Mesendoderm (in vitro differentiated cells): ENCODE results near the gene TECPR2.

Source experiments
- DNase-seq: peaks from one replicate; pipeline ENCODE4 v3.0.0; 2013
- H2AK5ac ChIP-seq: 2 replicates; pipeline ENCODE4 v1.6.1; 2013; ENCODE audit warnings: low read length, inconsistent platforms
- H2BK120ac ChIP-seq: 2 replicates; pipeline ENCODE4 v1.6.1; 2013; ENCODE audit warnings: low read depth, mild to moderate bottlenecking, low read length, moderate library complexity, mixed read lengths
- H2BK15ac ChIP-seq: replicated peaks from 2 replicates; pipeline ENCODE4 v1.6.1; 2013; ENCODE audit warnings: low read depth, mild to moderate bottlenecking, moderate library complexity
- H2BK5ac ChIP-seq: 2 replicates; pipeline ENCODE4 v1.6.1; 2013; ENCODE audit warnings: low read length, inconsistent platforms
- H3K18ac ChIP-seq: 2 replicates; pipeline ENCODE4 v1.6.1; 2013; ENCODE audit warnings: mild to moderate bottlenecking, low read length, mixed read lengths
- H3K23ac ChIP-seq: one replicate; pipeline ENCODE4 v1.6.1; 2013; ENCODE audit warnings: low read length
- H3K27ac ChIP-seq: 2 replicates; pipeline ENCODE4 v1.5.1; 2013; ENCODE audit warnings: low read depth, mild to moderate bottlenecking, inconsistent platforms, low read length, moderate library complexity
- H3K27me3 ChIP-seq: 2 replicates; pipeline ENCODE4 v1.6.1; 2013; ENCODE audit warnings: low read length, control low read depth, mild to moderate bottlenecking, inconsistent platforms; ENCODE audit not compliant: insufficient read depth, poor library complexity
- H3K36me3 ChIP-seq: 2 replicates; pipeline ENCODE4 v1.6.1; 2013; ENCODE audit warnings: low read length, inconsistent platforms; ENCODE audit not compliant: control insufficient read depth, insufficient read depth
- H3K4ac ChIP-seq: one replicate; pipeline ENCODE4 v1.6.1; 2013; ENCODE audit warnings: low read depth, mild to moderate bottlenecking, low read length, moderate library complexity
- H3K4me1 ChIP-seq: 2 replicates; pipeline ENCODE4 v1.6.1; 2013; ENCODE audit warnings: low read depth, low read length, inconsistent platforms; ENCODE audit not compliant: control insufficient read depth
- H3K4me2 ChIP-seq: 2 replicates; pipeline ENCODE4 v1.6.1; 2013; ENCODE audit warnings: low read length
- H3K4me3 ChIP-seq: 2 replicates; pipeline ENCODE4 v1.5.1; 2013; ENCODE audit warnings: mild to moderate bottlenecking, low read length
- H3K56ac ChIP-seq: one replicate; pipeline ENCODE4 v1.6.1; 2013; ENCODE audit warnings: low read length
- H3K79me1 ChIP-seq: 2 replicates; pipeline ENCODE4 v1.6.1; 2013; ENCODE audit warnings: low read length, inconsistent platforms
- H3K79me2 ChIP-seq: 2 replicates; pipeline ENCODE4 v1.6.1; 2013; ENCODE audit warnings: mild to moderate bottlenecking, low read length; ENCODE audit not compliant: control insufficient read depth, insufficient read depth
- H3K9ac ChIP-seq: 2 replicates; pipeline ENCODE4 v1.6.1; 2013; ENCODE audit warnings: low read length, inconsistent platforms
- H4K5ac ChIP-seq: one replicate; pipeline ENCODE4 v1.6.1; 2013; ENCODE audit warnings: low read length
- H4K8ac ChIP-seq: one replicate; pipeline ENCODE4 v1.6.1; 2013; ENCODE audit warnings: low read depth, mild to moderate bottlenecking, control low read depth, low read length, moderate library complexity
- WGBS: extraction: QIAGEN DNeasy Blood & Tissue Kit; methylation state at CpG from one replicate; pipeline ENCODE4 v1.1.7; 2013; ENCODE audit warnings: low lambda C conversion rate, missing lambda C conversion rate; ENCODE audit not compliant: insufficient coverage; ENCODE audit errors: extremely low coverage; 5-methylcytosine and 5-hydroxymethylcytosine counted together

TECPR2 gene

DNA sequence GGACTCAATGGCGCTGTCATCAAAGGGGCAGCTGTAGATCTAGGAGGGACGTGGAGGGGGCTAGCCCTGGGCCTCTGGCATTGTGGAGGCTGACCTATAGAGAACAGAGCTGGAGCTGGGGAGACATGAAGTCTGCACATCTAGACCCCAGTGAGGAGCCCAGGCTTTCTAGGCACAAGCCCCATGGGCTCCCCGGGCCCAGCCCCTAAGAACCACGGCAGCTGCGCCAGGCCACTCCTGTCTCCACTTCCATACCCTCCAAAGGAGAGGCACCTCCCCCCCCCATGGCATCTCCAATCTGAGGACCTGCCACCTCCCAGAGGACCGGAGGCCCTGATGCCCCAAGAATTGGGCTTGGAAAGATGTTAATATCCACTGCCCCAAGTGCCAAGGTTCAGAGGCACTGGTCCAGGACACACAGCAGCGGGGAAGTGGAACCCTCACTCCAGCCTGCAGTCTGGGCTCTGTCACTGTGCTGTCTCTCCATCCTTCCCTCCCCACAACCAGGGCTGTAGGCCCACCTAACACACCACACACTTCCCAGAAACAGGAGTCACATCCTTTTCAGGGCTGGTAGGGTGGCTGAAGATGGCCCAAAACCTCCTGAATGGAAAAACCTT lies 142.4 kb downstream of the TECPR2 start:
- no peak overlapping the region for H3K4me3 ChIP-seq
- no peaks in the 10 kb centered on the region for H3K27me3 ChIP-seq
- no peak overlapping the region for H2BK120ac ChIP-seq
- no CpG with 5 or more reads among the region's 7 CpGs for WGBS
- no peak overlapping the region for H3K4ac ChIP-seq
- no peak for DNase-seq
- peaks cover 2% of the 10 kb centered on the region for H3K79me1 ChIP-seq
- H4K8ac ChIP-seq, result no peak overlapping the region
- no peak overlapping the region for H3K23ac ChIP-seq
- no peaks in the 10 kb centered on the region for H3K79me2 ChIP-seq
- no peak overlapping the region for H2AK5ac ChIP-seq
- H2BK5ac ChIP-seq, result no peak overlapping the region
- no peak overlapping the region for H3K4me2 ChIP-seq
- no peak overlapping the region for H3K56ac ChIP-seq
- no peak overlapping the region for H4K5ac ChIP-seq
- H3K27ac ChIP-seq, result no peak overlapping the region
- no peaks in the 10 kb centered on the region for H3K36me3 ChIP-seq
- H3K4me1 ChIP-seq, result no peaks in the 10 kb centered on the region
- no peak overlapping the region for H3K18ac ChIP-seq
- no peak overlapping the region for H3K9ac ChIP-seq
- H2BK15ac ChIP-seq, result no peak overlapping the region

DNA sequence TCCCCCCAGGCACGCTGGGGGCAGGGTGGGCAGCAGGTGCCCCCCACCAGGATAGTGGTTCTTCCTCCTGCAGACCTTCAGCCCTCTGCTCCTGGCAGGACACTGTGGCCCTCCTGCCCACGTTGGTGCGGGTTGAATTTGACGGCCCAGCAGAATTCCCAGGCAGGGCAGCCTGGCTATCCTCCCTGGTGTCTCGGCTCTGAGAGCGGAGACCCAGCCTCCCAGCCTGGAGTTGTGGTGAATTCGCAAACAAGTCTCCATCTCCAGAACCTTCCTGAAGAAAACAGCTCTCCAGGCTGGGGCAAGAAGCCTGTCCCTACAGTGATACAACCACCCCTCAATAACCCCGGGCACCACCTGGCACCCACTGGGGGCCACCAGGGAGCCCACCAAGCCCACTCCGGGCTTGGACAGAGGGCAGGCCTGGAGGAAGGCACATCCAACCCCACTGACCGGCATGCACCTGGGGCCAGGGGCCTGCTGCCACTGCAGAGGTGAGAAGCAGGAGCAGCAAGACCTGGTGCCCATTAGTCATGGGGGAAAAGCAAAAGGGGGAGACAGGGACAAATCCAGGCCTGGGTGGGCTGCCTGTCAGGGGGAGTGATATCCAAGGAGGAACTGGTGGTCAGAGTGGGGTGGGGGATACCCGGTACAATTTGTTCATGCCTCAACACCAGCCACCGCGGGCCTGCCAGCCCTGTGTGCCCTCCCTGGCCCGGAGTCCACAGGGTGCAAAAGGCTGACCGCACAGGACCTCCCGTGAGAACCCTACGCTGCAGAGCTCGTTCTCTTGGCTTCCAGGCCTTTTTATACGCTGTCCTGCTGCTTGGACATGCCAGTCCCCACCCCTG lies 143.3 kb downstream of the TECPR2 start:
- DNase-seq, result no peak
- Histone ChIP-seq H3K9ac (no peak overlapping the region), H3K23ac (no peak overlapping the region)

DNA sequence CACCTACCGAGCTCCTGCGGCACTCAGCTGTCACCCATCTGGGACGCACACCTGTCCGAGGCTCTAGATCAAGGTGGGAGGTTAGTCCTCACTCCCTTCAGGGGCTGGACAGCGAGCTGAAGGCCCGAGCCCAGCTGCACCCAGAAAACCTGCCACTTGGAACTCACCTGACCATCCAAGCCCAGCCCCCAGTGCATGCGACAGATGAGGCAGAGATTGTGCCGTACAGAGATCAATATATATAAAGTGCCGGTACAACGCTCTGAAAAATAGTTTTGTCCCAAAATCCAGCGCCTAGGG lies 143.8 kb downstream of the TECPR2 start:
- no peak overlapping the region for H2AK5ac ChIP-seq
- WGBS, result no CpG with 5 or more reads among the region's 11 CpGs
- no peak overlapping the region for H3K18ac ChIP-seq
- no peak overlapping the region for H4K5ac ChIP-seq
- H3K9ac ChIP-seq, result no peak overlapping the region
- no peak for DNase-seq
- H3K4me2 ChIP-seq, result no peak overlapping the region
- no peak overlapping the region for H3K56ac ChIP-seq
- H3K36me3 ChIP-seq, result no peaks in the 10 kb centered on the region
- H3K79me1 ChIP-seq, result peaks cover 2% of the 10 kb centered on the region
- no peak overlapping the region for H2BK120ac ChIP-seq
- no peak overlapping the region for H3K27ac ChIP-seq
- no peaks in the 10 kb centered on the region for H3K79me2 ChIP-seq
- no peak overlapping the region for H3K23ac ChIP-seq
- H3K4me3 ChIP-seq, result no peak overlapping the region
- H3K4me1 ChIP-seq, result peaks cover 2% of the 10 kb centered on the region
- no peaks in the 10 kb centered on the region for H3K27me3 ChIP-seq
- H2BK5ac ChIP-seq, result no peak overlapping the region
- no peak overlapping the region for H4K8ac ChIP-seq
- H2BK15ac ChIP-seq, result no peak overlapping the region
- no peak overlapping the region for H3K4ac ChIP-seq

More for the DNA sequence above, 143.3 kb downstream of the TECPR2 start:
- Histone ChIP-seq H4K5ac (no peak overlapping the region), H3K79me1 (peaks cover 2% of the 10 kb centered on the region), H2AK5ac (no peak overlapping the region), H3K27ac (no peak overlapping the region), H3K79me2 (no peaks in the 10 kb centered on the region), H4K8ac (no peak overlapping the region), H2BK5ac (no peak overlapping the region), H3K18ac (no peak overlapping the region), H2BK15ac (no peak overlapping the region), H2BK120ac (no peak overlapping the region), H3K4me2 (no peak overlapping the region), H3K4me3 (no peak overlapping the region), H3K4ac (no peak overlapping the region), H3K27me3 (no peaks in the 10 kb centered on the region), H3K36me3 (no peaks in the 10 kb centered on the region), H3K4me1 (peaks cover 2% of the 10 kb centered on the region), H3K56ac (no peak overlapping the region)
- WGBS, result no CpG with 5 or more reads among the region's 19 CpGs

DNA sequence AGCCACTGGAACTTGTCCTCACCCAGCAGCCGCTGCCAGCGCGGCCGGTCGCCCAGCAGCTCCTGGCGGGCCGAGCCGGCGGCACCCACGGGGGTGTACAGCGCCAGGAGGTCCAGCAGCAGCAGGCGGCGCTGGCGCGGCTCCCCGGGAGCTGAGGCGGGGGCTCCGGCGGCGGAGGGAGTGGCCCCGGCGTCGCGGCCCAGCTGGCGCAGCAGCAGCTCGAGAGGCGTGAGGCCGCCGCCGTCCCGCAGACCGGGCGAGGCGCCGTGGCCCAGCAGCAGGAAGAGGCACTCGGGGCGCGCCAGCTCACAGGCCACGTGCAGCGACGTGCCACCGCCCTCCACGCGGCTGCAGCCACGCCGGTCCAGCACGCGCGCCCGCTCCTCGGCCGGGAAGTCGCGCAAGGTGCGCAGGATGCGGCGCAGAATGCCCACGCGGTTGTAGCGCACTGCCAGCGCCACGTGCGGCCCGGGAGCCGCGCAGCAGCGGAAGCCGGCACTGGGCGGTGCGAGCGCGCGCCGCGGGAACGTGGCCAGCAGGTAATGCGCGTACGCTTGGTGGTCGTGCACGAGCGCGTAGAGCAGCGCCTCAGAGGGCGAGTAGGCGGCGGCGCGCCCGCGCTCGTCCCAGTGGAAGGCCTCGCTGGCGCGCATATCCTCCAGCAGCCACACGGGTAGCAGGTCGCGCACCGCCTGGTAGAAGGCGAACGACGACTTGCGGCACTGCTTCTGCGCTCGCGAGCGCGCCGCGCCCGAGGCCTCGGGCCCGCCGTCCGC lies 144.5 kb downstream of the TECPR2 start:
- no peaks in the 10 kb centered on the region for H3K36me3 ChIP-seq
- no peak overlapping the region for H2BK120ac ChIP-seq
- WGBS, result no CpG with 5 or more reads among the region's 115 CpGs
- peaks cover 2% of the 10 kb centered on the region for H3K4me1 ChIP-seq
- H3K56ac ChIP-seq, result no peak overlapping the region
- no peaks in the 10 kb centered on the region for H3K27me3 ChIP-seq
- H3K18ac ChIP-seq, result no peak overlapping the region
- H3K4me3 ChIP-seq, result no peak overlapping the region
- no peak overlapping the region for H3K4ac ChIP-seq
- H4K5ac ChIP-seq, result no peak overlapping the region
- no peak for DNase-seq
- no peaks in the 10 kb centered on the region for H3K79me2 ChIP-seq
- no peak overlapping the region for H2BK15ac ChIP-seq
- no peak overlapping the region for H3K4me2 ChIP-seq
- no peak overlapping the region for H3K9ac ChIP-seq
- H3K79me1 ChIP-seq, result peaks cover 2% of the 10 kb centered on the region
- no peak overlapping the region for H2BK5ac ChIP-seq
- no peak overlapping the region for H4K8ac ChIP-seq
- H2AK5ac ChIP-seq, result no peak overlapping the region
- H3K27ac ChIP-seq, result no peak overlapping the region
- no peak overlapping the region for H3K23ac ChIP-seq

DNA sequence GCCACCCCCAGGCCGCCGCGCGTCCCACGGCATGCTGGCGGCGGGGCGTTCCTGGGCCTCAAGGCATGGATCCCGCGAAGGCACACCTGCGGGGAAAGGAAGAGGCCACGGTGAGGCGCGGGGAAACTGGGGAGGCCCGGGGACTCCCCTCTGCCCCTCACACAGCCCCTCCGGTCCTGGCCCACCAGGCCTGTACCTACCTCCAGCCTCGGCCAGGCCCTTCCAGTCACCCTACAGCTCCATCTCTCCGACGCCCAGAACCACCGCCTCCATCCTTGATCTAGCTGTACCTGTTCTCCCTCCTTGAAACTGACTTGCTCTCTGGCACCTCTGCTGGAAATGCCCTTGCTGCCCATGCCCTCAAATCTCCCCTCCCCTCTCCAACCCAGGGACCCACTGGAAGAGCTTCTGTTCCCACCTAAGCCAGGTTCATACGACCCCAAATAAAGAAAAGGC lies 145.1 kb downstream of the TECPR2 start:
- Histone ChIP-seq H3K27me3 (no peaks in the 10 kb centered on the region), H4K5ac (no peak overlapping the region), H3K79me2 (no peaks in the 10 kb centered on the region), H3K4me3 (no peak overlapping the region), H2BK5ac (no peak overlapping the region), H3K9ac (no peak overlapping the region), H3K23ac (no peak overlapping the region), H3K4me2 (no peak overlapping the region), H2AK5ac (no peak overlapping the region), H3K79me1 (peaks cover 2% of the 10 kb centered on the region), H3K4me1 (peaks cover 2% of the 10 kb centered on the region), H3K18ac (no peak overlapping the region), H3K56ac (no peak overlapping the region), H4K8ac (no peak overlapping the region), H3K27ac (no peak overlapping the region), H3K4ac (no peak overlapping the region), H3K36me3 (no peaks in the 10 kb centered on the region), H2BK15ac (no peak overlapping the region), H2BK120ac (no peak overlapping the region)
- DNase-seq, result no peak
- no CpG with 5 or more reads among the region's 21 CpGs for WGBS
